Measurements from ENCODE around the gene NSUN2. TPM values are rescaled to one million over a fixed set of nuclear protein-coding genes. Genes with fewer than 3 reads are reported as not detected.

Gene NSUN2
- total RNA-seq, 2 donors from 2014 or later: 40.8 to 54.5 TPM

- Histone ChIP-seq H3K4me3 (no peak overlapping the region), H3K36me3 (no peaks in the 10 kb centered on the region), H3K4me1 (replicated peaks) (no peaks in the 10 kb centered on the region), H3K27ac (no peak overlapping the region), H3K9me3 (no peaks in the 10 kb centered on the region), H3K27me3 (replicated peaks; ENCODE audit: insufficient read depth) (no peaks in the 10 kb centered on the region)
- no peak for TF ChIP-seq CTCF (IDR thresholded peaks at IDR 0.05)
- no peak for TF ChIP-seq POLR2A (IDR thresholded peaks at IDR 0.05)
- TF ChIP-seq POLR2AphosphoS5 (IDR thresholded peaks at IDR 0.05): no peak
- intact Hi-C loops (cut with DNase I): no loop called here
- no peak for DNase-seq (ENCODE audit: low spot score)
- 91% methylated on average over 13 of the region's 13 CpGs for WGBS
These were observed 27.3 kb upstream of the NSUN2 start for GRCh38 chr5:6659941-6660684.

GRCh38 chr5:6656680-6657079 is 23.8 kb upstream of the NSUN2 start:
- intact Hi-C loops (cut with DNase I): no loop called here
- H3K9me3 ChIP-seq: no peaks in the 10 kb centered on the region
- H3K27me3 ChIP-seq (replicated peaks; ENCODE audit: insufficient read depth): no peaks in the 10 kb centered on the region
- no peaks in the 10 kb centered on the region for H3K36me3 ChIP-seq
- 95% methylated on average over 5 of the region's 5 CpGs for WGBS
- no peaks in the 10 kb centered on the region for H3K4me1 ChIP-seq (replicated peaks)
- no peak overlapping the region for H3K27ac ChIP-seq
- TF ChIP-seq POLR2A (IDR thresholded peaks at IDR 0.05) (no peak), POLR2AphosphoS5 (IDR thresholded peaks at IDR 0.05) (no peak), CTCF (IDR thresholded peaks at IDR 0.05) (no peak)
- DNase-seq (ENCODE audit: low spot score): no peak
- no peak overlapping the region for H3K4me3 ChIP-seq

GRCh38 chr5:6655432-6655831 is 22.6 kb upstream of the NSUN2 start:
- intact Hi-C loops (cut with DNase I): no loop called here
- Histone ChIP-seq H3K9me3 (no peaks in the 10 kb centered on the region), H3K36me3 (no peaks in the 10 kb centered on the region), H3K27ac (no peak overlapping the region), H3K4me1 (replicated peaks) (no peaks in the 10 kb centered on the region), H3K27me3 (replicated peaks; ENCODE audit: insufficient read depth) (no peaks in the 10 kb centered on the region), H3K4me3 (no peak overlapping the region)
- TF ChIP-seq CTCF (IDR thresholded peaks at IDR 0.05): no peak
- TF ChIP-seq POLR2AphosphoS5 (IDR thresholded peaks at IDR 0.05): no peak
- TF ChIP-seq POLR2A (IDR thresholded peaks at IDR 0.05): no peak
- 96% methylated on average over 8 of the region's 8 CpGs for WGBS
- no peak for DNase-seq (ENCODE audit: low spot score)

DNA sequence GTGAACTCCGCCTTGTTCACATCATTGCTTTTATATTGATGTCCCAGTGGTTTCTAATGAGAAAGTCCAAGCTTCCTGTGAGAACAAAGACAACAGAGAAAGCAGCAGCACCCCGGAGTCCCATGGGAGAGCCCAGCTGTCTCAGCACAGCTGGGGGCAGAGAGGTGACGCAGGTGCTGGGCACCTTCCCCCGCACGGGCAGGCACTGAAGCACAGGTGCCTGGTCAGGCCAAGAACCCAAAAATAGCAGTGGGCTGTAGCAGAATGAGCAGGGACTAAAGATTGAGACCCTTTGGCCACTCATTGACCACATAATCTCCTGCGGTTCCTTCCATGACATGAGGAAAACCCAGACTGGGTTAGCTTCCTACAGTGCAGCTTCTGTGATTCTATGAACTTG is 19.2 kb upstream of the NSUN2 start:
- Histone ChIP-seq H3K4me1 (replicated peaks) (no peaks in the 10 kb centered on the region), H3K4me3 (no peak overlapping the region), H3K27ac (no peak overlapping the region), H3K9me3 (no peaks in the 10 kb centered on the region), H3K36me3 (no peaks in the 10 kb centered on the region), H3K27me3 (replicated peaks; ENCODE audit: insufficient read depth) (no peaks in the 10 kb centered on the region)
- TF ChIP-seq POLR2A (IDR thresholded peaks at IDR 0.05): no peak
- TF ChIP-seq CTCF (IDR thresholded peaks at IDR 0.05): no peak
- no peak for TF ChIP-seq POLR2AphosphoS5 (IDR thresholded peaks at IDR 0.05)
- intact Hi-C loops (cut with DNase I): no loop called here
- DNase-seq (ENCODE audit: low spot score): no peak
- 88% methylated on average over 6 of the region's 6 CpGs for WGBS

DNA sequence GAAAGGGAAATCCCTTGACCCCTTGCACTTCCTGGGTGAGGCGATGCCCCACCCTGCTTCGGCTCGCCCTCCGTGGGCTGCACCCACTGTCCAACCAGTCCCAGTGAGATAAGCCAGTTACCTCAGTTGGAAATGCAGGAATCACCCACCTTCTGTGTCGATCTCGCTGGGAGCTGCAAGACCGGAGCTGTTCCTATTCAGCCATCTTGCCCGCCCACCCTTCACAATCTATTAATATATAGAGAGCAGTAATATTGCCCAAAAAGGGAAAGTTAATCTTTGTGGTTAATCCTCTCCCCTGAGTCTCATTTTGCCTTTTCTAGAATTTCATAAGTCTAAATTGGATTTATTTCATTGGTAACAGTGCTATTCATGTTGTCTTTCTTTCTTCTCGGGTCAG is 16.8 kb upstream of the NSUN2 start:
- intact Hi-C loops (cut with DNase I): no loop called here
- DNase-seq (ENCODE audit: low spot score): no peak
- TF ChIP-seq POLR2AphosphoS5 (IDR thresholded peaks at IDR 0.05) (no peak), POLR2A (IDR thresholded peaks at IDR 0.05) (no peak), CTCF (IDR thresholded peaks at IDR 0.05) (no peak)

More for the DNA sequence above, 16.8 kb upstream of the NSUN2 start:
- 97% methylated on average over 9 of the region's 9 CpGs for WGBS
- no peaks in the 10 kb centered on the region for H3K4me1 ChIP-seq (replicated peaks)
- no peak overlapping the region for H3K27ac ChIP-seq
- H3K27me3 ChIP-seq (replicated peaks; ENCODE audit: insufficient read depth): no peaks in the 10 kb centered on the region
- H3K9me3 ChIP-seq: no peaks in the 10 kb centered on the region
- no peaks in the 10 kb centered on the region for H3K36me3 ChIP-seq
- no peak overlapping the region for H3K4me3 ChIP-seq
